HepG2 (cell line): ENCODE results near the gene ENAH. TPM values are rescaled to one million over a fixed set of nuclear protein-coding genes. Genes with fewer than 3 reads are reported as not detected.

ENCODE experiments used
- CTCF ChIP-seq: sonication (generic); formaldehyde crosslinking; IDR thresholded peaks from 2 replicates; pipeline ENCODE4 v1.5.0; 2020; ENCODE audit warnings: mild to moderate bottlenecking, missing genetic modification reagents, moderate library complexity
- DNMT3B ChIP-seq: conservative IDR thresholded peaks from 2 replicates; pipeline ENCODE4 v1.6.1; 2016; ENCODE audit warnings: missing biosample characterization, control low read depth
- FOXA3 ChIP-seq: IDR thresholded peaks from 2 replicates; pipeline ENCODE4 v1.6.1; 2016; ENCODE audit warnings: missing genetic modification reagents, missing compliant biosample characterization
- ISL2 ChIP-seq: sonication (generic); formaldehyde crosslinking; IDR thresholded peaks from 2 replicates; pipeline ENCODE4 v1.5.0; 2020; ENCODE audit warnings: missing genetic modification reagents
- KMT2A ChIP-seq: sonication (generic); formaldehyde crosslinking; IDR thresholded peaks from 2 replicates; pipeline ENCODE4 v1.4.0; 2020; ENCODE audit warnings: missing genetic modification reagents
- PAWR ChIP-seq: sonication (generic); formaldehyde crosslinking; IDR thresholded peaks from 2 replicates; pipeline ENCODE4 v1.4.0; 2020; ENCODE audit warnings: missing genetic modification reagents, mild to moderate bottlenecking, borderline replicate concordance
- RAD21 ChIP-seq: fragments of 450-650 bp; formaldehyde crosslinking; IDR thresholded peaks from 2 replicates; pipeline ENCODE4 v1.5.0; 2020; ENCODE audit warnings: mild to moderate bottlenecking
- RAD51 ChIP-seq: fragments of 450-650 bp; IDR thresholded peaks from 2 replicates; pipeline ENCODE4 v1.6.1; 2016; ENCODE audit warnings: borderline replicate concordance
- RFX1 ChIP-seq: fragments of 450-650 bp; IDR thresholded peaks from 2 replicates; pipeline ENCODE4 v1.6.1; 2017
- THAP7 ChIP-seq: sonication (generic); formaldehyde crosslinking; IDR thresholded peaks from 2 replicates; pipeline ENCODE4 v1.8.1; 2023; ENCODE audit warnings: mild to moderate bottlenecking, missing genetic modification reagents
- ZBED4 ChIP-seq: sonication (generic); formaldehyde crosslinking; IDR thresholded peaks from 2 replicates; pipeline ENCODE4 v1.4.0; 2020; ENCODE audit warnings: missing genetic modification reagents, borderline replicate concordance
- ZFP91 ChIP-seq: sonication (generic); formaldehyde crosslinking; IDR thresholded peaks from 2 replicates; pipeline ENCODE4 v1.9.0; 2022; ENCODE audit warnings: missing genetic modification reagents, mild to moderate bottlenecking, borderline replicate concordance
- ZNF24 ChIP-seq: fragments of 450-650 bp; IDR thresholded peaks from 2 replicates; pipeline ENCODE4 v1.6.1; 2017; ENCODE audit warnings: antibody characterized with exemption, mild to moderate bottlenecking
- ZNF496 ChIP-seq: sonication (generic); formaldehyde crosslinking; IDR thresholded peaks from 2 replicates; pipeline ENCODE4 v1.8.1; 2023; ENCODE audit warnings: mild to moderate bottlenecking, moderate library complexity, missing genetic modification reagents; ENCODE audit not compliant: insufficient replicate concordance
- ZNF549 ChIP-seq: sonication (generic); formaldehyde crosslinking; IDR thresholded peaks from 2 replicates; pipeline ENCODE4 v1.5.0; 2020; ENCODE audit warnings: missing genetic modification reagents
- ZNF567 ChIP-seq: sonication (generic); formaldehyde crosslinking; IDR thresholded peaks from 2 replicates; pipeline ENCODE4 v1.8.1; 2023; ENCODE audit warnings: mild to moderate bottlenecking, missing genetic modification reagents, borderline replicate concordance
- ZNF691 ChIP-seq: sonication (generic); formaldehyde crosslinking; IDR thresholded peaks from 2 replicates; pipeline ENCODE4 v1.4.0; 2020; ENCODE audit warnings: missing genetic modification reagents, low read depth, mild to moderate bottlenecking, borderline replicate concordance
- ZNF878 ChIP-seq: sonication (generic); formaldehyde crosslinking; IDR thresholded peaks from 2 replicates; pipeline ENCODE4 v1.8.1; 2023; ENCODE audit warnings: mild to moderate bottlenecking, missing genetic modification reagents, moderate library complexity
- polyA plus RNA-seq, 8 experiments: library from polyadenylated mRNA; depleted of rRNA in 3 of 8; stranded (reverse) in 7 of 8; unstranded in 1 of 8; fragments of >200 nt; fragmentation: Illumina TruSeq in 4 of 8; extraction: Trizol in 4 of 8; gene quantifications; 2 replicates each; pipeline versions ENCODE4 v1.2.1 to v1.2.3, GENCODE V29; 2011 to 2016; ENCODE audit warnings: low read depth in 4 of 8, missing spikeins in 1 of 8, mixed read lengths in 1 of 8; ENCODE audit not compliant: insufficient read depth in 1 of 8
- total RNA-seq, 5 experiments: library from RNA; depleted of rRNA; stranded (reverse); fragments of >200 nt; fragmentation: Illumina TruSeq; extraction: Trizol; gene quantifications; 2 replicates each; pipeline ENCODE4 v1.2.3, GENCODE V29; 2016; ENCODE audit warnings: low read depth in 1 of 5

ENAH gene
- total and polyA plus RNA-seq, 2 of the 13 experiments (the other 11 are each of a cell fraction or from before 2014, with no cell fraction given) = 22.1 to 58.3 TPM

- no peak for TF ChIP-seq ZNF549 (CRISPR knock-in tag)
- TF ChIP-seq KMT2A (CRISPR knock-in tag) = peak; percentile 58; the same call in 1 of the 2 replicates
- no peak for TF ChIP-seq RAD51
- peak; percentile 53 for TF ChIP-seq FOXA3 (CRISPR knock-in tag)
- TF ChIP-seq ZNF567 (CRISPR knock-in tag) = peak; percentile 70; the same call in 1 of the 2 replicates
- peak; percentile 40; the same call in 1 of the 2 replicates for TF ChIP-seq ISL2
- TF ChIP-seq DNMT3B (CRISPR knock-in tag) = no peak
- TF ChIP-seq ZNF691 (CRISPR knock-in tag) = peak; percentile 75
- no peak for TF ChIP-seq THAP7 (CRISPR knock-in tag)
- TF ChIP-seq ZFP91 (CRISPR knock-in tag) = peak; percentile 92
- TF ChIP-seq ZNF878 (CRISPR knock-in tag) = no peak
- peak; percentile 68 for TF ChIP-seq ZNF24
- no peak for TF ChIP-seq RFX1
- TF ChIP-seq RAD21 (CRISPR knock-in tag) = peak; percentile 100
- peak; percentile 54; the same call in 1 of the 2 replicates for TF ChIP-seq ZBED4 (CRISPR knock-in tag)
- no peak for TF ChIP-seq ZNF496 (CRISPR knock-in tag)
- TF ChIP-seq PAWR = 0 out of 2 replicates have a peak, but pooled peaks have one; percentile 53
- TF ChIP-seq CTCF = peak; percentile 100
These were observed 177.7 kb downstream of the ENAH start (continued) for GRCh38 chr1:225474986-225475820.
